HG03039 (cell line): ENCODE data around the gene CASS4.
"Not testable (repeated sequence)": the region's sequence is repeated elsewhere in the genome, so short reads cannot be mapped to it uniquely, and the experiment has no call there.

ENCODE experiments used
- ATAC-seq: cut with Tn5 transposase; IDR thresholded peaks from one replicate; pipeline ENCODE4 v1.9.1; 2021; ENCODE audit warnings: mild to moderate bottlenecking, moderate library complexity; ENCODE audit not compliant: unreplicated experiment

The CASS4 gene, protein sequence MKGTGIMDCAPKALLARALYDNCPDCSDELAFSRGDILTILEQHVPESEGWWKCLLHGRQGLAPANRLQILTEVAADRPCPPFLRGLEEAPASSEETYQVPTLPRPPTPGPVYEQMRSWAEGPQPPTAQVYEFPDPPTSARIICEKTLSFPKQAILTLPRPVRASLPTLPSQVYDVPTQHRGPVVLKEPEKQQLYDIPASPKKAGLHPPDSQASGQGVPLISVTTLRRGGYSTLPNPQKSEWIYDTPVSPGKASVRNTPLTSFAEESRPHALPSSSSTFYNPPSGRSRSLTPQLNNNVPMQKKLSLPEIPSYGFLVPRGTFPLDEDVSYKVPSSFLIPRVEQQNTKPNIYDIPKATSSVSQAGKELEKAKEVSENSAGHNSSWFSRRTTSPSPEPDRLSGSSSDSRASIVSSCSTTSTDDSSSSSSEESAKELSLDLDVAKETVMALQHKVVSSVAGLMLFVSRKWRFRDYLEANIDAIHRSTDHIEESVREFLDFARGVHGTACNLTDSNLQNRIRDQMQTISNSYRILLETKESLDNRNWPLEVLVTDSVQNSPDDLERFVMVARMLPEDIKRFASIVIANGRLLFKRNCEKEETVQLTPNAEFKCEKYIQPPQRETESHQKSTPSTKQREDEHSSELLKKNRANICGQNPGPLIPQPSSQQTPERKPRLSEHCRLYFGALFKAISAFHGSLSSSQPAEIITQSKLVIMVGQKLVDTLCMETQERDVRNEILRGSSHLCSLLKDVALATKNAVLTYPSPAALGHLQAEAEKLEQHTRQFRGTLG

DNA sequence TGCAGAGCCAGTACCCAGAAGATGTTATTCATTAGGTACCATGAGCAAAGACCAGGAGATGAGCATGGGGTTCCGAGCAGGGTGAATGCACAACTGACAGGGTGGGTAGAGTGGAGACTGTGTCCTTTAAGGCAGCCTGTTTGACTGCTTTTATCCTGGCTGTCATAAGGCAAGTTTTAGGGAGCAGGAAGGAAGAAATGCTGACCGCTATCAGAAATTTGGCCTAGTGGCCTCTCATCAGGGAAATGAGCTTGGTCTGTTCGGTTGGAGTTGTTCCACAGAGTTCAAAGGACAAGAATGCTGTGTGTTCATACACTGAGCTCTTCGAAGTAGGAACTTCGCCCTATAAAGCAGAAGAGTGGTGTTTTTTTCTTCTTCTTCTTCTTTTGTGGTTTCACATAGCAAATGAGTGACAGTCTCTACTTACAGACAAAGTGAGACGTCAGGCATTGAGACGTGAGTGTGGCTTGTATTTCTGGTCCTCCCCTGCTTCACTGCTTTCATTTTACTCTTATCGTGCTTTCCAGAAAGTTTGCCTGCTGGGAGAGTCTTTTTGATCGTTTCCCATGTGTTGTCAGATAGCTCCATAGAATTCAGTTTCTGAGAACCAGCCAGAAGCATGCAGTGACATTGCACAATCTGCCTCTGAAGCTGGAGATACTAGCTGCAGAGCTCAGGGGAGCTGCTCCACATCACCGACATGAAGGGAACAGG, at the start of gene CASS4:
CASS4 (plus strand) TSS at position 502 of the 714 bp plus-strand sequence; CDS start at position 701, 199 bp downstream.
- no peak for ATAC-seq

DNA sequence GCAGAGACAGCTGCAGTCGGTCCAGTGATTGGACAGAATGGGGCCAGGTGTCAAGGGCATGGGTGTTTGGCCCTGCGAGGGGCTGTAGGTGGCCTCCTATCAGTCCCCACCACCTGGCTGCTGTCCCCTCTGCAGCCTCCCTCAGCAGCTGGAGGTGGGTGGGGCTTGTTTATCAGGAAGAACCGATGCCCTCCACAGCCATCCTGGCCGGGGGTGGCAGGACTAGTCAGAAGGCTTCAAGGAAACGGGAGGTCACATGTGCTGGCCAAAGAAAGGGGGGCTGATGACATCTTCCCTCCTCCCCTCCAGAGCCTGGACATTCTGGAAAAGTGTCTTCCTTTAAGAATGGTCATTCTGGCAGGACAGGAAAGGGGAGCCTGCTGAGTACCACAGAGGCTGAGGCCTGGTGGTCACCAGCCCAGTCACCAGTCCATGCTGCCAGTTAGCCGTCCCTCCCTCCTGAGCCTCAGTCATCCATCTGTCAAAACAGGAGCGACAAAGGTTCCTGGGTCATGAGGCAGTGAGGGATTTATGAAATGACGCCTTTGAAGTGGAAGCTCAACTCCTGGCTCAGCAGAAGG, 49.1 kb upstream of the CASS4 start:
- ATAC-seq = no peak

DNA sequence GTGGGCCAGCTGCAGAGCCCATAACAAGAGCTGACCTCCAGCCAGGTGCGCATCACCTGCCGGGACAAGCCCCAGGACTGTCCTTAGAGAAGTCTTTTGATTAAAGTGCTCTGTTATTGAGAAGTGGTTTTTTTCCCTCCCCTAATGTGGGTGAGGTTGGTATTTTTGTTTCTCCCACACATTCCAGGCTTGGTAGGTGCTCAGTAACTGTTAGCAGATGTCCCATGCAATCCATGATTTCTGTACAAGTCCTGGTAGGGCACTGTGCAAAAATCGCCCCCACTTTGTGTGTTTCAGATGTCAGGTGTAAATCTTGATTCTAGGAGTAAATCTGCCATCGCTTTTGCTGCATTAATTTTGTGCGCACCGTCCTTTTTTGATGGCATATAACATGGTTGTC, 48.6 kb upstream of the CASS4 start:
- no peak for ATAC-seq

DNA sequence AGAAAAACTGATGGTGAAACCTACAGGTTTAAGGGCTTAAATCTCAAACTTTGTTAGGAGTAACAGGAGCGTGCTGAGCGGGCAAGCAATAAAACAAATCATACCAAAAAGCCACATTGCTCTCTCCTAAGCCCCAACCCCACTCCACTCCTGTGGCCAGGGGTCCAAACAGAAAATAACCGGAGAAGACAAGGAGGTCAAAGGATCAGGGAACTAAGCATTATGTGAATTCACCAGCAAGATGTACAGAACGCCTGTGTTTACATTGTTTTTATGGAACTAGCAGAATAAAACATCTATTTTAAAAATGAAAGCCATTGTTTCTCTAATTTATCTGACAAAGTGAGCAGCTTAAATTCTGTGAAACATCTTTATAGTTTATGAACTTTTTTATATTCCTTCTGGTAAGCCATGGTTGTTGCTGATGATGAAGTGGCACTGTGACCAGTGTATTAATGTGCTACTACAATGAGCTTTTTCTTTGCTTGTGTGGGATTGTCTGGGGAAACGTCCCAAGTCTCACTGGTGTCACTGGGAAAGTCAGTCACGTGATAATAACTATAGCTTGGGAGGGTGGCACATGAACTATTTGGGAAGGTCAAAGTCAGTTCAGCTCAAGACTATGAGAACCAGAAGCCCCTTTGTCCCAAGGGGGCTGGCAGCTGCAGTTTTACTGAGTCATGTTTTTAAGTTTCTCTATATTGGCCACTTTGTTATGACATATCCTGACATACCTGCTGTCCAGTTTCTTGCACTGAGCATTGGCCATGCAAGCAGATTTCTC, 43.5 kb upstream of the CASS4 start:
- no peak for ATAC-seq

DNA sequence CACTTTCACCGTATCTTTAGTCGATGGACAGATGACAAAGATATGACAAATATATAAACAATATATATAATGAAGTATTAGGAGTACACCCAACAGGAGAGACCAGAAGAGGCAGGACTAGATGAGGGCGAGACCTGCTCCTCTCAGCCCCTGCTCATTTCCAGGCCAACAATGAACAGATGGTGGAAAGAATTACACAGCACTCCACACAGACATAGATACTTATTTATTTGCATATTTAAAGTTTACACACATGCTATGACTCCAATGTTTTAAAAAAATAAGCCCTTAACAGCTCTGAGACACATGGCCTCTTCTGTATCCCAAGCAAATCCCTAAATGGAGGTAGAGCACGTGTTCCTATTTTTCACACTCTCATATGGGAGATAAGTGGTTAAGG, 42.9 kb upstream of the CASS4 start:
- ATAC-seq = no peak

DNA sequence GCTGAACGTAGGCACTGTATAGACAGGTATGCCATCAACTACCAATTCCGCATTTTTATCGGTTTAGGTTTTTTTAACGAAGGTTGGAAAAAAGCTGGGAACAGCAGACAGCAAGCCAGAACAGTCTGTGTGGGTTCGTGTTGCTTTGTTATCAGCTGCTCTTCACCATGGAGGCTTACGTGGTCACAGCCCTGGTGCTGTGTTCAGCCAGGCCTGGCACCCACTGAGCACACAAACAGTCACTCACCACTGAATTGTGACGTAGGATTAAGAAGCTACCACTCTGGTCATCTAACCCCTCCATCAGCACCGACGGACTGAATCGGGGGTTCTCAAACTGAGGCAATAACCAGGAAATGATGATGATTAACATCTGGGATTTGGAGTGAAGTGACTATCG, 40.1 kb upstream of the CASS4 start:
- no peak for ATAC-seq

DNA sequence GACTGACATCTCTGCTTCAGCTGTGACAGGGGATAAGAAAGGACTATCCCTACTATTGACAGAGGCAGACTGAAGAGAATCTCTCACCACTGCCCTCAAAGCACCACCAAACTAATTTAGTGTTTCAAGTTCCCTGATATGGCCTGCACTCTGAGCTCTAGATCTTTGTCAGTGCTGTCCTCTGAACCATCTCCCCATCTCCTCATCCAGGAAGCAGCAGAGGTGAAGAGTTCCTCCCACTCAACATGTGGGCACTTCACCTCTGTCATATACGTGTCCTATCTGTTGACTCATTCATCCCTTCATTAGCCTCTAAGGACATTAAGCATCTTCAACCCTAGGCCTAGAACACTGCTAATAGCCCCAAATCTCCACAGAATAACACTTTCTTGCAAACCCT, 39.2 kb upstream of the CASS4 start:
- ATAC-seq = no peak

DNA sequence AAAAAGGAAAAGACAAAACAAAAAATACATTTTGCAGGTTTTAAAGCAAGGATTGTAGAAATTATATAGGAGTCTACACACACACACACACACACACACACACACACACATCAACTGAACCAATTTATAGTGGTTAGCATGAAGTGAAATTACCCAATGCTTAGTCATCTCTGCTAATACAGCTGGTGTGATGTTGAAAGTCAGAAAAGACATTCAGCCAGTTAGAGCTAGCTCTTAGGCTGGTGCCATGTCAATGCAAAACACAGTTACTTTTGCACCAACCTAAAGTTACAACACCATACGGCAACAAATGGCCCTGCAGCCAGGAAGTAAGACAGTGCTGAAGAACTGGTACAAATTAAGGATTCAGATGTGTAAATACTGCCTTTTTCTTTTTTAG, 38.1 kb upstream of the CASS4 start:
- ATAC-seq = no peak

DNA sequence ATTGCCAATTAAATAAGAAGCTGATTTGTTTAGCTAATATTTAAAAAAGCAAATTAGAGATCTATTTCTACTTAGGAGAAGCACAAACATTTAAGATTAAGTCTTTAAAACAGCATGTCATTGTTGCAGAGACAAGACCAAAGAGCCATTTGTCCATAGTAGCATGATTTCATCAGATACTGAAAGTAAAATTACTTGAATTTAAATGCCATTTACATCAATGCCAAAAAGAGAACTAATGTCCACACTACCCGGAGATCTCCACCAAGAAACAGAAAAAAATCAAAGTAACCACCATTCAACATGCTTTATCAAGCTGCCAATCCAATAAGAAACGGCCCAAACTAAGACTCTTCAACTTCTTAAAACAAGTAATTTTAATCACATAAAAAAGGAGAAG, 35.7 kb upstream of the CASS4 start:
- no peak for ATAC-seq

DNA sequence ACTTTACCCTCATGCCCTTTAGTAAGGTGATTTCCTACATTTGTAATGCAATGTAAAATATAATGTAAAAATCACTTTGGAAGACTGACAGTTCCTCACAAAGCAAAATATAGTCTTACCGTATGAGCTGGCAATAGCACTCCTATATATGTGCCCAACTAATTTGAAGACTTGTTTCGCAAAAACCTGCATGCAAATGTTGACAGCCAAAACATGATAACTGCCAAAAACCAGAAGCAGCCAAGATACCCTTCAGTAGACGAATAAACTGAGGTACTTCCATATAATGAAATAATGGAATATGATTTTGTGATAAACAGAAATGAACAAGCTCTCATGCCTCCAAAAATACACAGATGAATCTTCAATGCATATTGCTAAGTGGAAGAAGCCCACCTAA, 33.7 kb upstream of the CASS4 start:
- no peak for ATAC-seq

DNA sequence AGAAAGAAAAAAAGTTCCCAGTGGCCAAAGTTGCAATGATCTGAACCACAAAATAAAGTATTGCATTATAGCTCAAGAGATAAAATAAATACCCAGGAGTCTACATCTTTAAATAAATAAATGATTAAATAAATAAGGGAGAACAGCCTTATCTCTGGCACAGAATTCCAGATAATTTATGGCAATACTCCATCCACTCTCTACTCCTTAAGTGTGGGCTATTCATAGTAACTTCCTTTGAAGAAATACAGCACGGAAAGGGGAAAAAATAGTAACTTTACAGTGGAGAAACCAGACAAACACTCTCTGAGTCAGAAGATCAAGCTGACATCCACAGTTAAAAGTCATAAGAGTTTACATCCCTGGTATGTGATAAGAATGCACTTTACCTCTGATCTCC, 31.7 kb upstream of the CASS4 start:
- ATAC-seq = no peak

DNA sequence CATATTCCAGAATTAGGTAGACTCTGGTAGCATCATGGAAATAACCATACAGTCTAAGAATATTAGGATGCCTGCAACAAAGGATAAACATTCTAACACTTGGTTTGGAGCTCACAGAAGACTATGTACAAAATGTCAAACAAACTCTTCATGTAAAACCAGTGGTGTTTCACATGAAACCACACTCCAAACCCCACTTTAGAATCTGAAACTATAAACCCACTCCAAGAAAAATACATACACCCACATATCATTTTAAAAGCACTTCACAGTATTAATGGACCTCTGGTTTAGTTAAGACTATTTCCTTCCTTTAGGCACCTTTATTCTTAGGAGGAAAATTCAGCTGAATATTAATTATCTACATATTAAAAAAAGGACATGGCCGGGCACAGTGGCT, 30.6 kb upstream of the CASS4 start:
- no peak for ATAC-seq

DNA sequence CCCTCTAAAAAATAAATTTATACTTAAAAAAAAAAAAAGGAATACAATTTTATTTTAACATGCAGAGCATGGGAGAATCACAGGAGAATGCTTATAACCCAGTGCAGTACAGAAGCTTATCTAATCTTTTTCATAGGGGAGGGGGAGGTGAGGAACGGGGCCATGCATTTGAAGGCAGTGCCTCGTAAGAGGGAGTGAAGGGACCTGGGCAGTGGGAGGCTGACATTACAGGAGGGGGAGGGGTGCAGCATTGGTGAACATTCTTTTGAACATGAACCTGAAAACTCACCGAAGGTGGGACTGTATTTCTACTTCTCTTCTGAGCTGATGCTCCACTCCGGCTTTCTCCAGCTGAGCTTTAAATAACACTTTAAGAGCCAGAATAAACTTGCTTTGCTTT, 29.4 kb upstream of the CASS4 start:
- ATAC-seq = no peak

DNA sequence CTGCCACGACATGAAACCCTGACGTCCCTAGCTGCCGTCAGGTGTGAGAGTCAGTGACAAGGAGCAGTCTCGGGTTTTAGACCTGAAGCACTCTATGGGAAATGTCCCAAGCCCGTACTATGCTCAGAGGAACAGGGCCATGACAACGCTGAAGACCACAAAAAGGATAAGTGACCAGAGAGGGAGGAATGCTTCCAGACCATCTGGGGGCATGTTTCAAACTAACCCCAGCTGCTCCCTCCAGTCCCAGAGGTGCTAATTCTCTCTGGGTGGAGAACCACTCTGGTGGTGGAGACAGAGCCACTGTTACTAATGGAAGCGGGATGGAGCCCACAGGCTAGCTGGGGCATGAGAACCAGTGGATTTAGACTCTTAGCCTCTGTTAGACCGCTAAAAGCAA, 28.7 kb upstream of the CASS4 start:
- no peak for ATAC-seq

DNA sequence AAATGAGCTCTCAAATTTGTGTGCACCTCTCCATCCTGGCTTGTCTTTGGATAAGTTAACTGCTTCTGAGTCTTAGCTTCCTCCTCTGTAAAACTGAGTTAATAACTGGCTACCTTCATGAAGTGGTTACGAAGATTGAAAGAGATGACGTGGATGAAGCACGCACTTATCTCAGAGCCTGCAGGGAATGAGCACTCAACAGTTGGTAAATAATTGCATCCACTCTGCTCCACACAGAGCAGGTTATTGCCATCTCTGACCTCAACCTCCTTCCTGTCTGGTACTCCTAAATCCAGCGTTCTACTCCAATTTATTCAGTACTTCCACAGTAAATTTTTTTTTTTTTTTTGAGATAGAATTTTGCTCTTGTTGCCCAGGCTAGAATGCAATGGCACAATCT, 26.9 kb upstream of the CASS4 start:
- no peak for ATAC-seq

DNA sequence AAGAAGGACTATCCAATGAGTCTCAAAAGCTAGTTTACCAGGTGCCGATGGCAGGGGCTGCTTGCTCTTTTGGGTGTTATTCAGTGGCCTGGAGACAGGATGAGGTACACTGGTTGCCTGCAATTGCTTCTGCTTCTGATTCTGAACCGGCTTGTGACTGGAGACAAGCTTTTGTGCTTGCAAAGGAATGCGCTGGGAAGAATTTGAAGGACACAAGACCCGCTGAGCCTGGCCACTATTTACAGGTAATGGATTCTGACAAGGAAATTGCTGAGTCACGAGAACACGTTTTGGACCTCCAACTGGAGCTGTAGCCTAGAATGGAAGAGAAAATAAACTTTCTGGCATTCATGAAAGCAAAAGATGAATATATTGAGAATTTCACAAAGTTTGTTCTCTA, 25.8 kb upstream of the CASS4 start:
- no peak for ATAC-seq

DNA sequence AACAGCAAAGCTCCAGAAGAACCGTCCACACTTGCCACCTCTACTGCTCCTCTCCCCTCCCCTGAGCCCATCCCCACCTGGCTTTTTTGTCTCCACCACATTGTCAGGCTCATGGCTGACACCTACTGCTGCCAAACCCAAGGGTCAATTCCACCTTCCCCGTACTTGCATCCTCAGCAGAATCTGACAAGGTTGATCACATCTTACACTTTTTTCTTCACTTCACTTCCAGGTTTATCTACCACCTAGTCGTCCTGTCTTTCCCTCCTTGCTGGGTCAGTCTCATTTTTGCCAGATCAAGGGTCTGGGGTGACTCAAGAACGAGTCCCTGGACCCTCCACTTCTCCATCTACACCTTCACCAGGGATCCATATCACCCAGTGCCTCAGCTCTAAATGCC, 23.2 kb upstream of the CASS4 start:
- no peak for ATAC-seq

DNA sequence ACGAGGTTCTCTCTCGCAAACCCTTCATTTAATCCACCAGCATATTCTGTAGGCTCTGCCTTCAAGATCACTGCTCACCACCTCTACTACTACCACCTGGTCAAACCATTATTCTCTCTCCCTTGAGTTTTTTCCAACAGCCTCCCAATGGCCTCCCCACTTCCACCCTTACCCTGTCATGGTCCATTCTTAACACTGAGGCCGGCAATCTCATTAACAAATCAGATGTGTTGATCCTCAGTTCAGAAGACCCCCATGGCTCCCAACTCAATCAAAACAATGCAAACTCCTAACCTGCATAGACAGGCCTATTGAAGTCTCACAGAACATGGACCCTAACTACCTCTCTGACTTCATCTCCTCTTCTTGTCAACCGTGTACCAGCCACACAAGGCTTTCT, 22.3 kb upstream of the CASS4 start:
- ATAC-seq = no peak

DNA sequence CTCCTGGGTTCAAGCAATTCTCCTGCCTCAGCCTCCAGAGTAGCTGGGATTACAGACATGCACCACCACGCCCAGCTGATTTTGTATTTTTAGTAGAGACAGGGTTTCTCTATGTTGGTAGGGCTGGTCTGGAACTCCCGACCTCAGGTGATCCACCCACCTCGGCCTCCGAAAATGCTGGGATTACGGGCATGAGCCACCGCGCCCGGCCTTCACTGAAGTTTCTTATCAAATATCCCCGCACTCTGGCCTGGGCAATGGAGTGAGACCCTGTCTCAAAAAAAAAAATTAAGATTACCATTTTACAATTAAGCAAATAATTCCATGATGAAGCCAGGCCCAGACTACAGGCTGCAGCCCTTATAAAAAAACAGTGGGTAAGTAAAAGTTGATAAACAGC, 21.7 kb upstream of the CASS4 start:
- not testable (repeated sequence) for ATAC-seq

DNA sequence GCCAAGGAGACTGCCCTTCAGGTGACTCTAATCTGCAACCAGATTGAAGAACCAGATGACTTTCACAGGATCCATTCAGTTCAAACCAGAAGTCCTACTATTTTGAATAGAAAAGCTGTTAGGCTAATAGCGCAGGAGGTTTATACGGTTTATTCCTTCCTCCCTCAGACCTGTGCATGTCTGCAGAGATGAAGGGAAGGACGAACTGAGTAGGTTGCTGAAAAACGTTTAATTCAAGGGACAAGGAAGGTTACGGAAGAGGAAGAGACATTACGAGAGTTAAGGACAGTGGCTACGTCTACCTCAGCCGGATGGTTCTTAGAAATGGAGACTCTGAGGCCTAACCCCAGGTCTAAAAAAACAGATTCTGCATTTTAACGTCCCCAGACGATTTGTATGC, 21.0 kb upstream of the CASS4 start:
- ATAC-seq = no peak
